GM12878 (cell line): ENCODE measurements around the gene CNKSR1. TPM values are rescaled to one million over a fixed set of nuclear protein-coding genes. Genes with fewer than 3 reads are reported as not detected.

Source experiments
- ATAC-seq: fragments of 200-7000 bp; cut with Tn5 transposase; 3 replicates; pipeline ENCODE4 v1.9.1; 2020; ENCODE audit warnings: mild to moderate bottlenecking, moderate library complexity
- BruUV-seq: library from RNA; stranded (reverse); fragments of 400-500 nt; replicated peaks from 2 replicates; lab custom pipeline; 2021; lab: Mats Ljungman, UMichigan
- CTCF ChIA-PET: fragments of 300-600 bp; sonication (Branson Sonifier 250); formaldehyde crosslinking; extraction: SDS; loops from one replicate; lab custom pipeline; 2021; ENCODE audit warnings: inconsistent platforms; lab: Yijun Ruan, JAX
- POLR2A ChIA-PET: fragments of 350-600 bp; formaldehyde crosslinking; extraction: SDS; loops from one replicate; lab custom pipeline; 2021; ENCODE audit warnings: inconsistent platforms; lab: Charles Lee
- RAD21 ChIA-PET: fragments of 300-600 bp; sonication (Branson Sonifier 250); formaldehyde crosslinking; loops from one replicate; lab custom pipeline; 2023; ENCODE audit warnings: antibody characterized with exemption; ENCODE audit not compliant: unreplicated experiment; lab: Charles Lee
- SMC1A ChIA-PET: fragments of 300-600 bp; sonication (Branson Sonifier 250); formaldehyde crosslinking; loops from one replicate; lab custom pipeline; 2023; ENCODE audit not compliant: unreplicated experiment, uncharacterized antibody; lab: Charles Lee
- DNase-seq: peaks from one replicate; pipeline ENCODE4 v3.0.0-alpha.2; 2011; ENCODE audit warnings: low read depth, low spot score
- FAIRE-seq: peaks from 3 replicates; lab custom pipeline; 2011; peaks lifted over from hg19 to GRCh38; lab: Jason Lieb, UNC
- H2AFZ ChIP-seq: 2 replicates; pipeline ENCODE4 v1.6.0; 2011; ENCODE audit warnings: low read depth, low read length, control low read depth; ENCODE audit not compliant: control insufficient read depth
- H3K27ac ChIP-seq: 2 replicates; pipeline ENCODE4 v1.5.1; 2011; ENCODE audit warnings: control low read depth; ENCODE audit not compliant: control insufficient read depth, insufficient read depth
- H3K27me3 ChIP-seq, 2 experiments: replicated peaks in 1 of 2; 2 replicates each; pipeline versions ENCODE4 v1.6.0 to v1.6.1; 2011; ENCODE audit warnings: low read length in 1 of 2; ENCODE audit not compliant: control insufficient read depth in 2 of 2, insufficient read depth in 2 of 2
- H3K36me3 ChIP-seq, 2 experiments: 2 replicates each; pipeline ENCODE4 v1.5.1; 2011; ENCODE audit warnings: low read length in 1 of 2; ENCODE audit not compliant: control insufficient read depth in 2 of 2, insufficient read depth in 2 of 2
- H3K4me1 ChIP-seq: 2 replicates; pipeline ENCODE4 v1.6.1; 2011; ENCODE audit warnings: mild to moderate bottlenecking, low read length, moderate library complexity, mixed read lengths; ENCODE audit not compliant: control insufficient read depth, insufficient read depth
- H3K4me2 ChIP-seq: 2 replicates; pipeline ENCODE4 v1.6.0; 2011; ENCODE audit warnings: control low read depth; ENCODE audit not compliant: control insufficient read depth, insufficient read depth
- H3K4me3 ChIP-seq: fragments of 200-600 bp; sonication (generic); 2 replicates; pipeline ENCODE4 v1.5.1; 2016
- H3K79me2 ChIP-seq: 2 replicates; pipeline ENCODE4 v1.6.0; 2011; ENCODE audit warnings: low read length; ENCODE audit not compliant: control insufficient read depth, insufficient read depth
- H3K9ac ChIP-seq: 2 replicates; pipeline ENCODE4 v1.8.0; 2011; ENCODE audit warnings: low read length, control low read depth, mixed read lengths; ENCODE audit not compliant: control insufficient read depth, insufficient read depth
- H3K9me3 ChIP-seq: replicated peaks from 3 replicates; pipeline ENCODE4 v1.5.1; 2011; ENCODE audit warnings: mild to moderate bottlenecking, low read length; ENCODE audit not compliant: control insufficient read depth, insufficient read depth
- H4K20me1 ChIP-seq: 2 replicates; pipeline ENCODE4 v1.6.0; 2011; ENCODE audit not compliant: control insufficient read depth, insufficient read depth
- ATF7 ChIP-seq: fragments of 450-650 bp; IDR thresholded peaks from 2 replicates; pipeline ENCODE4 v1.6.1; 2016; ENCODE audit warnings: low read depth, mild to moderate bottlenecking
- EP300 ChIP-seq, 2 experiments: fragments of 150-350 bp in 1 of 2; IDR thresholded peaks; 2 replicates each; pipeline ENCODE4 v1.6.1; 2011 to 2012; ENCODE audit warnings: low read depth in 2 of 2, low read length in 2 of 2, borderline replicate concordance in 1 of 2, improper control_type of control experiment in 1 of 2, inconsistent platforms in 1 of 2; ENCODE audit not compliant: control insufficient read depth in 1 of 2
- ETV6 ChIP-seq, 2 experiments: fragments of 450-650 bp in 1 of 2; IDR thresholded peaks in 1 of 2; conservative IDR thresholded peaks in 1 of 2; 2 replicates each; pipeline ENCODE4 v1.6.1; 2014; ENCODE audit warnings: antibody characterized with exemption in 1 of 2, borderline replicate concordance in 1 of 2, low read depth in 1 of 2, mild to moderate bottlenecking in 1 of 2, moderate library complexity in 1 of 2
- FOS ChIP-seq: IDR thresholded peaks from 3 replicates; pipeline ENCODE4 v1.6.1; 2011; ENCODE audit warnings: borderline replicate concordance; ENCODE audit not compliant: insufficient read length; ENCODE audit errors: extremely low read depth
- FOXK2 ChIP-seq: fragments of 450-650 bp; IDR thresholded peaks from 2 replicates; pipeline ENCODE4 v1.6.1; 2017; ENCODE audit warnings: mild to moderate bottlenecking, moderate library complexity
- ZNF622 ChIP-seq: fragments of 450-650 bp; IDR thresholded peaks from 2 replicates; pipeline ENCODE4 v1.6.1; 2017; ENCODE audit warnings: mild to moderate bottlenecking, inconsistent platforms
- WGBS: methylation state at CpG from one replicate; pipeline ENCODE4 v1.1.6; 2016; ENCODE audit warnings: low lambda C conversion rate; ENCODE audit not compliant: insufficient replicate concordance, insufficient coverage; ENCODE audit errors: missing lambda C conversion rate; 5-methylcytosine and 5-hydroxymethylcytosine counted together
- in situ Hi-C: fragments of 300-500 bp; cut with MboI; formaldehyde crosslinking; loops from 9 replicates; pipeline ENCODE4 v1.14.3; 2018; ENCODE audit warnings: mixed read lengths
- intact Hi-C: fragments of 100-400 bp; cut with micrococcal nuclease; formaldehyde crosslinking; loops from one replicate; pipeline ENCODE4 v1.14.2; 2022; ENCODE audit not compliant: unreplicated experiment
- polyA plus RNA-seq, 11 experiments: library from polyadenylated mRNA; depleted of rRNA in 4 of 11; unstranded in 6 of 11; stranded (reverse) in 5 of 11; fragments of >200 nt; fragmentation: Nextera tagmentation in 4 of 11; fragmentation: Illumina TruSeq in 1 of 11; extraction: Ambion mirVana in 4 of 11; extraction: Trizol in 1 of 11; gene quantifications; 1 replicate in 1 of 11; 2 replicates in 10 of 11; pipeline versions ENCODE4 v1.2.1 to v1.2.3, GENCODE V29; 2011 to 2016; ENCODE audit warnings: inconsistent platforms in 2 of 11, missing spikeins in 2 of 11, low read depth in 1 of 11
- total RNA-seq, 4 experiments: library from RNA; depleted of rRNA in 3 of 4; stranded (reverse); fragments of >200 nt in 3 of 4; fragmentation: Illumina TruSeq in 1 of 4; extraction: Trizol in 1 of 4; gene quantifications; 2 replicates each; pipeline versions ENCODE4 v1.2.1 to v1.2.3, GENCODE V29; 2013 to 2021
- TF ChIP-seq, protein P1 (sequence below): fragments of 450-650 bp; IDR thresholded peaks from 2 replicates; pipeline ENCODE4 v1.6.1; 2017; ENCODE audit warnings: low read depth, mild to moderate bottlenecking, moderate library complexity
- TF ChIP-seq, protein P2 (sequence below): fragments of 450-650 bp; IDR thresholded peaks from 2 replicates; pipeline ENCODE4 v1.6.1; 2017; ENCODE audit warnings: borderline replicate concordance
- TF ChIP-seq, protein P3 (sequence below): IDR thresholded peaks from 2 replicates; pipeline ENCODE4 v1.6.1; 2012; ENCODE audit warnings: low read length, inconsistent platforms

CNKSR1 gene
- total and polyA plus RNA-seq, 10 of the 15 experiments (the other 5 are each of a cell fraction or from before 2014, with no cell fraction given): 0.06 to 1.2 (median 0.86) TPM

DNA sequence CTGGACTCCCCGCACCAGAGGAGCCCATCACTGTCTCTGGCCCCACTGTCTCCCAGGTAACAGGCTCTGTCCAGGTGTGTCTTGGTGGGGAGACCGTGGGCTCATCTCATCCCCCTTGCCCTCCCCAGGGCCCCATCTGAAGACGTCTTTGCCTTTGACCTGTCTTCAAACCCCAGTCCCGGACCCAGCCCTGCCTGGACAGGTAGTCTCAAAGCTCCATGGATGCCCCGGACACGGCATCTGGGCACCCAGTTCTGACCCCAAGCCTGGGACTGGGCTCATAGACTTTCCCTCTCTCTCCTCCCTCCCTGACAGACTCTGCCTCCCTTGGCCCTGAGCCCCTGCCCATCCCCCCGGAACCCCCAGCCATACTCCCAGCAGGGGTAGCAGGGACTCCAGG is 6.8 kb downstream of the CNKSR1 start (continued):
- TF ChIP-seq, protein P1, sequence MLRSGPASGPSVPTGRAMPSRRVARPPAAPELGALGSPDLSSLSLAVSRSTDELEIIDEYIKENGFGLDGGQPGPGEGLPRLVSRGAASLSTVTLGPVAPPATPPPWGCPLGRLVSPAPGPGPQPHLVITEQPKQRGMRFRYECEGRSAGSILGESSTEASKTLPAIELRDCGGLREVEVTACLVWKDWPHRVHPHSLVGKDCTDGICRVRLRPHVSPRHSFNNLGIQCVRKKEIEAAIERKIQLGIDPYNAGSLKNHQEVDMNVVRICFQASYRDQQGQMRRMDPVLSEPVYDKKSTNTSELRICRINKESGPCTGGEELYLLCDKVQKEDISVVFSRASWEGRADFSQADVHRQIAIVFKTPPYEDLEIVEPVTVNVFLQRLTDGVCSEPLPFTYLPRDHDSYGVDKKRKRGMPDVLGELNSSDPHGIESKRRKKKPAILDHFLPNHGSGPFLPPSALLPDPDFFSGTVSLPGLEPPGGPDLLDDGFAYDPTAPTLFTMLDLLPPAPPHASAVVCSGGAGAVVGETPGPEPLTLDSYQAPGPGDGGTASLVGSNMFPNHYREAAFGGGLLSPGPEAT: no peak

DNA sequence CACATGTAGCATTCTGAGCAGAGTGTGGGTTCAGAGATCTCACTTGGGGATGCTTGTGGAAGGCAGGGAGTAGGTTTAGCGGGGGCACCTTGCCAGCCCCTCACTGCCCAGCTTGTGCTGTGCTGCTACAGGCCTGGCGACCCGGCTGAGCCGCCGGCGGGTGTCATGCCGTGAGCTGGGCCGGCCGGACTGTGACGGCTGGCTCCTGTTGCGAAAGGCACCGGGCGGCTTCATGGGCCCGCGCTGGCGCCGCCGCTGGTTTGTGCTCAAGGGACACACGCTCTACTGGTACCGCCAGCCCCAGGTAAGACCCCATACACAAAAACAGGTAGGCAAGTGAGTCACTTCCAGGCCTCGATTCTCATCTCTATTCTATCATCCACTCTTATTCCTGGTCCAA is 7.6 kb downstream of the CNKSR1 start:
- BruUV-seq: no TSS peak
- intact Hi-C loops: no loop called here
- FAIRE-seq: no peak
- no peak overlapping the region for H2AFZ ChIP-seq
- TF ChIP-seq EP300 (IDR thresholded peaks at IDR 0.05; ENCODE audit: borderline replicate concordance in 1 of 2, control insufficient read depth in 1 of 2, low read depth in 2 of 2, low read length in 2 of 2) (no peak), FOXK2 (no peak), ZNF622 (no peak), ETV6 (conservative IDR thresholded peaks at IDR 0.05 in 1 of 2, IDR thresholded peaks at IDR 0.05 in 1 of 2; ENCODE audit: borderline replicate concordance in 1 of 2, low read depth in 1 of 2) (no peak), FOS (no peak), ATF7 (no peak)
- TF ChIP-seq, protein P2, sequence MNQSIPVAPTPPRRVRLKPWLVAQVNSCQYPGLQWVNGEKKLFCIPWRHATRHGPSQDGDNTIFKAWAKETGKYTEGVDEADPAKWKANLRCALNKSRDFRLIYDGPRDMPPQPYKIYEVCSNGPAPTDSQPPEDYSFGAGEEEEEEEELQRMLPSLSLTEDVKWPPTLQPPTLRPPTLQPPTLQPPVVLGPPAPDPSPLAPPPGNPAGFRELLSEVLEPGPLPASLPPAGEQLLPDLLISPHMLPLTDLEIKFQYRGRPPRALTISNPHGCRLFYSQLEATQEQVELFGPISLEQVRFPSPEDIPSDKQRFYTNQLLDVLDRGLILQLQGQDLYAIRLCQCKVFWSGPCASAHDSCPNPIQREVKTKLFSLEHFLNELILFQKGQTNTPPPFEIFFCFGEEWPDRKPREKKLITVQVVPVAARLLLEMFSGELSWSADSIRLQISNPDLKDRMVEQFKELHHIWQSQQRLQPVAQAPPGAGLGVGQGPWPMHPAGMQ: no peak
- TF ChIP-seq, protein P3, sequence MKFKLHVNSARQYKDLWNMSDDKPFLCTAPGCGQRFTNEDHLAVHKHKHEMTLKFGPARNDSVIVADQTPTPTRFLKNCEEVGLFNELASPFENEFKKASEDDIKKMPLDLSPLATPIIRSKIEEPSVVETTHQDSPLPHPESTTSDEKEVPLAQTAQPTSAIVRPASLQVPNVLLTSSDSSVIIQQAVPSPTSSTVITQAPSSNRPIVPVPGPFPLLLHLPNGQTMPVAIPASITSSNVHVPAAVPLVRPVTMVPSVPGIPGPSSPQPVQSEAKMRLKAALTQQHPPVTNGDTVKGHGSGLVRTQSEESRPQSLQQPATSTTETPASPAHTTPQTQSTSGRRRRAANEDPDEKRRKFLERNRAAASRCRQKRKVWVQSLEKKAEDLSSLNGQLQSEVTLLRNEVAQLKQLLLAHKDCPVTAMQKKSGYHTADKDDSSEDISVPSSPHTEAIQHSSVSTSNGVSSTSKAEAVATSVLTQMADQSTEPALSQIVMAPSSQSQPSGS: no peak
- TF ChIP-seq, all 136 proteins: peak for 0
- in situ Hi-C loops: no loop called here
- Histone ChIP-seq H3K4me2 (no peak overlapping the region), H4K20me1 (no peaks in the 10 kb centered on the region), H3K9me3 (no peaks in the 10 kb centered on the region), H3K4me3 (no peak overlapping the region), H3K9ac (no peak overlapping the region), H3K27me3 (no peaks in the 10 kb centered on the region), H3K79me2 (no peaks in the 10 kb centered on the region), H3K27ac (no peak overlapping the region), H3K36me3 (no peaks in the 10 kb centered on the region), H3K4me1 (peaks cover 6% of the 10 kb centered on the region)
- DNase-seq (no peak), ATAC-seq (no peak)
- CTCF ChIA-PET: no interaction called here
- SMC1A ChIA-PET: no interaction called here
- WGBS: 90% methylated on average over 21 of the region's 21 CpGs
- POLR2A ChIA-PET: no interaction called here
- RAD21 ChIA-PET: interaction anchor here (0.6 kb wide), 1 partner anchor 42 kb away, joined by 5 read pairs; no protein-coding TSS in a partner anchor
